HepG2 (cell line): Measurements from ENCODE around the gene S100A10.

Experiments used
- E2F1 ChIP-seq: sonication (generic); formaldehyde crosslinking; IDR thresholded peaks from 2 replicates; pipeline ENCODE4 v1.5.0; 2020; ENCODE audit warnings: missing genetic modification reagents
- FOXA3 ChIP-seq: IDR thresholded peaks from 2 replicates; pipeline ENCODE4 v1.6.1; 2016; ENCODE audit warnings: missing genetic modification reagents, missing compliant biosample characterization
- MAX ChIP-seq: IDR thresholded peaks from 2 replicates; pipeline ENCODE4 v1.6.1; 2012; ENCODE audit warnings: inconsistent platforms
- SP5 ChIP-seq: IDR thresholded peaks from 2 replicates; pipeline ENCODE4 v1.6.1; 2016; ENCODE audit warnings: low read depth, borderline replicate concordance
- TCF7L2 ChIP-seq: IDR thresholded peaks from 2 replicates; pipeline ENCODE4 v1.6.1; 2011; ENCODE audit warnings: mild to moderate bottlenecking, low read depth, low read length, moderate library complexity

- no peak for TF ChIP-seq MAX
- TF ChIP-seq TCF7L2, result no peak
- TF ChIP-seq FOXA3 (CRISPR knock-in tag), result no peak
- TF ChIP-seq E2F1 (CRISPR knock-in tag), result no peak
- no peak for TF ChIP-seq SP5 (CRISPR knock-in tag)
These were observed 50.1 kb downstream of the S100A10 start for GRCh38 chr1:151943591-151943990.
